SW480 (cell line): ENCODE measurements around the gene ZNF41.
"Not testable (repeated sequence)": the region's sequence is repeated elsewhere in the genome, so short reads cannot be mapped to it uniquely, and the experiment has no call there.

ENCODE experiments used
- DNase-seq: peaks from one replicate; pipeline ENCODE4 v3.0.0-alpha.2; 2016; ENCODE audit warnings: low spot score

ZNF41 gene

GRCh38 chrX:47482512-47483305 is at the start of gene ZNF41:
ZNF41 (minus strand) TSS chrX:47483222; CDS start chrX:47467481, 15,741 bp downstream.
- DNase-seq, result peak; percentile 88

- DNase-seq, result no peak
These were observed 47.0 kb upstream of the ZNF41 start for GRCh38 chrX:47530049-47530448.

- no peak for DNase-seq
These were observed 46.5 kb upstream of the ZNF41 start for GRCh38 chrX:47529548-47529947.

GRCh38 chrX:47523713-47524166 is 40.7 kb upstream of the ZNF41 start:
- no peak for DNase-seq

- DNase-seq, result peak; percentile 72
These were observed 40.3 kb upstream of the ZNF41 start for GRCh38 chrX:47523297-47523696.

GRCh38 chrX:47518144-47518543 is 35.1 kb upstream of the ZNF41 start:
- no peak for DNase-seq

- DNase-seq, result no peak
These were observed 33.1 kb upstream of the ZNF41 start for GRCh38 chrX:47515941-47516665.

- peak; percentile 32 for DNase-seq
These were observed 31.7 kb upstream of the ZNF41 start for GRCh38 chrX:47514533-47515235.

GRCh38 chrX:47513034-47513965 is 30.3 kb upstream of the ZNF41 start:
- DNase-seq, result not testable (repeated sequence)

GRCh38 chrX:47512383-47512782 is 29.4 kb upstream of the ZNF41 start:
- DNase-seq, result not testable (repeated sequence)

- no peak for DNase-seq
These were observed 24.3 kb upstream of the ZNF41 start for GRCh38 chrX:47507153-47507867.

- DNase-seq, result no peak
These were observed 20.1 kb upstream of the ZNF41 start for GRCh38 chrX:47503151-47503550.

GRCh38 chrX:47502316-47503125 is 19.5 kb upstream of the ZNF41 start:
- DNase-seq, result no peak

GRCh38 chrX:47501226-47502074 is 18.4 kb upstream of the ZNF41 start:
- peak; percentile 63 for DNase-seq

GRCh38 chrX:47500554-47500953 is 17.5 kb upstream of the ZNF41 start:
- DNase-seq, result no peak

GRCh38 chrX:47499293-47499692 is 16.3 kb upstream of the ZNF41 start:
- no peak for DNase-seq

GRCh38 chrX:47498411-47498810 is 15.4 kb upstream of the ZNF41 start:
- DNase-seq, result no peak

GRCh38 chrX:47497271-47497888 is 14.4 kb upstream of the ZNF41 start:
- peak; percentile 39 for DNase-seq

GRCh38 chrX:47492133-47492532 is 9.1 kb upstream of the ZNF41 start:
- not testable (repeated sequence) for DNase-seq
